ENCODE measurements around the gene HEMK1. TPM values are rescaled to one million over a fixed set of nuclear protein-coding genes. Genes with fewer than 3 reads are reported as not detected.
A peak's percentile ranks its signal among the peaks of the same experiment; 100 is the strongest.

HEMK1 gene
- total and polyA plus RNA-seq, 2 donors (not counting 3 experiments of a cell fraction or from before 2014, with no cell fraction given) = 14.2 to 15.2 TPM

GRCh38 chr3:50612234-50612882 is 43.0 kb downstream of the HEMK1 start:
- peak overlapping the region; percentile 13 for H3K9ac ChIP-seq (replicated peaks; ENCODE audit: extremely low read depth, insufficient read depth, low read length)
- H3K36me3 ChIP-seq (ENCODE audit: control insufficient read depth in 2 of 2, extremely low read depth in 1 of 2, insufficient read depth in 2 of 2, low read length in 2 of 2) = peaks cover 0 to 6% of the 10 kb centered on the region in 2 experiments
- DNase-seq (ENCODE audit: low read depth, low spot score) (no peak), FAIRE-seq (peak; percentile 53)
- peak overlapping the region; percentile 93 for H2AFZ ChIP-seq (ENCODE audit: low read depth, low read length)
- peak; percentile 31 for TF ChIP-seq EZH2 (IDR thresholded peaks at IDR 0.05; ENCODE audit: borderline replicate concordance, low read depth, low read length, severe bottlenecking)
- TF ChIP-seq FOS (IDR thresholded peaks at IDR 0.05; ENCODE audit: borderline replicate concordance, insufficient read depth, low read length) = no peak
- no peak for TF ChIP-seq MAX (IDR thresholded peaks at IDR 0.05; ENCODE audit: insufficient read depth, insufficient read length)
- dilution Hi-C loops (cut with MboI; ENCODE audit: extremely low pct_ligation_motif_present, low sequenced_read_pairs) (no loop called here), intact Hi-C loops (cut with micrococcal nuclease) (loop anchor here (1.0 to 10.0 kb wide), 3 partner anchors 265 to 1062 kb away; partner anchors contain the start of genes DCAF1 and TEX264)
- H3K4me1 ChIP-seq (ENCODE audit: control insufficient read depth, extremely low read depth, insufficient read depth, low read length) = peaks cover 24% of the 10 kb centered on the region
- H3K9me3 ChIP-seq (replicated peaks; ENCODE audit: control insufficient read depth, insufficient read depth, low read length) = no peaks in the 10 kb centered on the region
- H3K27ac ChIP-seq (ENCODE audit: insufficient read depth, low read depth, low read length) = no peak overlapping the region
- H3K79me2 ChIP-seq (ENCODE audit: control insufficient read depth, insufficient read depth, low read length) = no peaks in the 10 kb centered on the region
- peak overlapping the region; percentile 78 for H3K4me2 ChIP-seq (ENCODE audit: insufficient read depth, low read length)
- CTCF ChIA-PET = interaction anchor here (0.7 to 4.9 kb wide), 26 partner anchors 10 to 927 kb away, joined by 3 to 105 read pairs (median 4); partner anchors contain the start of genes C3orf18, CYB561D2, HEMK1 and NPRL2
- POLR2A ChIA-PET = interaction anchor here (0.9 to 1.3 kb wide), 4 partner anchors 23 to 43 kb away, joined by 3 to 9 read pairs (median 4); partner anchors contain the start of gene HEMK1
- H4K20me1 ChIP-seq (replicated peaks; ENCODE audit: control insufficient read depth, extremely low read depth, insufficient read depth, low read length) = no peaks in the 10 kb centered on the region
- H3K27me3 ChIP-seq (ENCODE audit: control insufficient read depth in 2 of 2, insufficient read depth in 2 of 2, low read length in 2 of 2) = no peaks in the 10 kb centered on the region
- no peaks in the 10 kb centered on the region for H3K9me1 ChIP-seq (replicated peaks; ENCODE audit: control insufficient read depth, extremely low read depth, insufficient read depth, low read length)
- H3K4me3 ChIP-seq (replicated peaks in 1 of 3; ENCODE audit: insufficient read depth in 1 of 3, low read depth in 1 of 3, low read length in 3 of 3) = peak overlapping the region; percentile 9 to 51 (median 36)
- no TSS peak for BruUV-seq (replicated peaks)

GRCh38 chr3:50612970-50613846 is 43.9 kb downstream of the HEMK1 start:
- TF ChIP-seq FOS (IDR thresholded peaks at IDR 0.05; ENCODE audit: borderline replicate concordance, insufficient read depth, low read length) (no peak), EZH2 (IDR thresholded peaks at IDR 0.05; ENCODE audit: borderline replicate concordance, low read depth, low read length, severe bottlenecking) (no peak), GATA2 (IDR thresholded peaks at IDR 0.05; ENCODE audit: insufficient read depth, insufficient read length, low read depth, low read length) (no peak), MYC (IDR thresholded peaks at IDR 0.05; ENCODE audit: low read depth, low read length) (no peak)
- intact Hi-C loops (cut with micrococcal nuclease) = loop anchor here (1.0 to 10.0 kb wide), 3 partner anchors 266 to 1062 kb away; partner anchors contain the start of genes DCAF1 and TEX264
- peaks cover 30% of the 10 kb centered on the region for H3K4me1 ChIP-seq (ENCODE audit: control insufficient read depth, extremely low read depth, insufficient read depth, low read length)
- no peaks in the 10 kb centered on the region for H3K36me3 ChIP-seq (ENCODE audit: control insufficient read depth in 2 of 2, extremely low read depth in 1 of 2, insufficient read depth in 2 of 2, low read length in 2 of 2)
- no peaks in the 10 kb centered on the region for H4K20me1 ChIP-seq (replicated peaks; ENCODE audit: control insufficient read depth, extremely low read depth, insufficient read depth, low read length)
- FAIRE-seq (no peak), DNase-seq (ENCODE audit: low read depth, low spot score) (no peak)
- no peaks in the 10 kb centered on the region for H3K9me1 ChIP-seq (replicated peaks; ENCODE audit: control insufficient read depth, extremely low read depth, insufficient read depth, low read length)
- H3K9me3 ChIP-seq (replicated peaks; ENCODE audit: control insufficient read depth, insufficient read depth, low read length) = no peaks in the 10 kb centered on the region
- CTCF ChIA-PET = interaction anchor here (0.9 to 4.9 kb wide), 10 partner anchors 22 to 776 kb away, joined by 3 to 105 read pairs (median 4); partner anchors contain the start of gene HEMK1
- H3K9ac ChIP-seq (replicated peaks; ENCODE audit: extremely low read depth, insufficient read depth, low read length) = no peak overlapping the region
- no peak overlapping the region for H3K27ac ChIP-seq (ENCODE audit: insufficient read depth, low read depth, low read length)
- dilution Hi-C loops (cut with MboI; ENCODE audit: extremely low pct_ligation_motif_present, low sequenced_read_pairs) = no loop called here
- no peak overlapping the region for H3K4me2 ChIP-seq (ENCODE audit: insufficient read depth, low read length)
- no peaks in the 10 kb centered on the region for H3K27me3 ChIP-seq (ENCODE audit: control insufficient read depth in 2 of 2, insufficient read depth in 2 of 2, low read length in 2 of 2)
- no peaks in the 10 kb centered on the region for H3K79me2 ChIP-seq (ENCODE audit: control insufficient read depth, insufficient read depth, low read length)
- BruUV-seq (replicated peaks) = no TSS peak
- POLR2A ChIA-PET = no interaction called here
- no peak overlapping the region for H2AFZ ChIP-seq (ENCODE audit: low read depth, low read length)
- no peak overlapping the region for H3K4me3 ChIP-seq (replicated peaks in 1 of 3; ENCODE audit: insufficient read depth in 1 of 3, low read depth in 1 of 3, low read length in 3 of 3)
